PC-3 (cell line): ENCODE data around the gene HMGA1. TPM values are rescaled to one million over a fixed set of nuclear protein-coding genes. Genes with fewer than 3 reads are reported as not detected.

Experiments
- ATAC-seq: fragments of 200-7000 bp; cut with Tn5 transposase; 2 replicates; pipeline ENCODE4 v1.9.1; 2020; ENCODE audit warnings: mild to moderate bottlenecking, moderate library complexity
- BruUV-seq: library from RNA; stranded (reverse); fragments of 400-500 nt; replicated peaks from 2 replicates; lab custom pipeline; 2021; lab: Mats Ljungman, UMichigan
- CTCF ChIA-PET: fragments of 300-600 bp; sonication (Branson Sonifier 250); formaldehyde crosslinking; loops from one replicate; lab custom pipeline; 2022; ENCODE audit warnings: antibody characterized with exemption; lab: Charles Lee
- POLR2A ChIA-PET: fragments of 300-600 bp; sonication (Branson Sonifier 250); formaldehyde crosslinking; loops from one replicate; lab custom pipeline; 2022; ENCODE audit warnings: antibody characterized with exemption; ENCODE audit not compliant: unreplicated experiment; lab: Charles Lee
- DNase-seq: peaks from one replicate; pipeline ENCODE4 v3.0.0-alpha.2; 2015
- H2AFZ ChIP-seq: fragments of 300-600 bp; sonication (generic); 2 replicates; pipeline ENCODE4 v1.6.0; 2016; ENCODE audit warnings: antibody characterized with exemption, low read length
- H3F3A ChIP-seq: fragments of 300-600 bp; sonication (generic); one replicate; pipeline ENCODE4 v1.6.0; 2017; ENCODE audit warnings: antibody characterized with exemption, low read length, control low read depth, mild to moderate bottlenecking; ENCODE audit not compliant: unreplicated experiment
- H3K27ac ChIP-seq: fragments of 300-600 bp; sonication (generic); 2 replicates; pipeline ENCODE4 v1.5.1; 2016; ENCODE audit warnings: mild to moderate bottlenecking, low read length
- H3K27me3 ChIP-seq: fragments of 300-600 bp; sonication (generic); 2 replicates; pipeline ENCODE4 v1.6.1; 2016; ENCODE audit warnings: low read length, mixed read lengths
- H3K36me3 ChIP-seq: fragments of 300-600 bp; sonication (generic); 2 replicates; pipeline ENCODE4 v1.6.1; 2016; ENCODE audit warnings: low read depth, mixed run types, low read length, mixed read lengths
- H3K4me1 ChIP-seq: fragments of 300-600 bp; sonication (generic); 2 replicates; pipeline ENCODE4 v1.5.1; 2016; ENCODE audit warnings: low read length; ENCODE audit not compliant: insufficient read depth
- H3K4me2 ChIP-seq: fragments of 300-600 bp; sonication (generic); 2 replicates; pipeline ENCODE4 v1.6.0; 2016; ENCODE audit warnings: low read length
- H3K4me3 ChIP-seq: fragments of 300-600 bp; sonication (generic); 2 replicates; pipeline ENCODE4 v1.5.1; 2016; ENCODE audit warnings: mild to moderate bottlenecking, low read length, mixed read lengths
- H3K79me2 ChIP-seq: fragments of 300-600 bp; sonication (generic); 2 replicates; pipeline ENCODE4 v1.6.1; 2017; ENCODE audit warnings: low read length, mixed read lengths
- H3K9ac ChIP-seq: fragments of 300-600 bp; sonication (generic); 2 replicates; pipeline ENCODE4 v1.6.0; 2016; ENCODE audit warnings: mild to moderate bottlenecking, low read length
- H3K9me2 ChIP-seq: fragments of 300-600 bp; sonication (generic); replicated peaks from 2 replicates; pipeline ENCODE4 v1.6.1; 2016; ENCODE audit warnings: mixed run types, low read length, mixed read lengths
- H3K9me3 ChIP-seq: fragments of 300-600 bp; sonication (generic); 2 replicates; pipeline ENCODE4 v1.6.1; 2016; ENCODE audit warnings: low read length, mixed read lengths
- H4K20me1 ChIP-seq: fragments of 300-600 bp; sonication (generic); 2 replicates; pipeline ENCODE4 v1.6.1; 2016; ENCODE audit warnings: low read length, mixed read lengths
- CTCF ChIP-seq: fragments of 300-600 bp; sonication (generic); conservative IDR thresholded peaks from 2 replicates; pipeline ENCODE4 v1.5.1; 2017; ENCODE audit warnings: antibody characterized with exemption, low read depth, mild to moderate bottlenecking, low read length
- EZH2 ChIP-seq: fragments of 300-600 bp; sonication (generic); IDR thresholded peaks from one replicate; pipeline ENCODE4 v1.6.1; 2017; ENCODE audit warnings: antibody characterized with exemption, mild to moderate bottlenecking, low read length; ENCODE audit not compliant: unreplicated experiment
- EZH2phosphoT487 ChIP-seq: fragments of 300-600 bp; sonication (generic); IDR thresholded peaks from 2 replicates; pipeline ENCODE4 v1.6.1; 2018; ENCODE audit warnings: mild to moderate bottlenecking, antibody characterized with exemption, low read length, borderline replicate concordance
- intact Hi-C: fragments of 100-400 bp; cut with micrococcal nuclease; formaldehyde crosslinking; loops from 2 replicates; pipeline ENCODE4 v1.9.0; 2023
- total RNA-seq: library from RNA; depleted of rRNA; stranded (reverse); fragments of >200 nt; gene quantifications from 2 replicates; pipeline ENCODE4 v1.2.3, GENCODE V29; 2014

HMGA1 gene
- total RNA-seq, 1 experiment from 2014 or later: 1,115 TPM

DNA sequence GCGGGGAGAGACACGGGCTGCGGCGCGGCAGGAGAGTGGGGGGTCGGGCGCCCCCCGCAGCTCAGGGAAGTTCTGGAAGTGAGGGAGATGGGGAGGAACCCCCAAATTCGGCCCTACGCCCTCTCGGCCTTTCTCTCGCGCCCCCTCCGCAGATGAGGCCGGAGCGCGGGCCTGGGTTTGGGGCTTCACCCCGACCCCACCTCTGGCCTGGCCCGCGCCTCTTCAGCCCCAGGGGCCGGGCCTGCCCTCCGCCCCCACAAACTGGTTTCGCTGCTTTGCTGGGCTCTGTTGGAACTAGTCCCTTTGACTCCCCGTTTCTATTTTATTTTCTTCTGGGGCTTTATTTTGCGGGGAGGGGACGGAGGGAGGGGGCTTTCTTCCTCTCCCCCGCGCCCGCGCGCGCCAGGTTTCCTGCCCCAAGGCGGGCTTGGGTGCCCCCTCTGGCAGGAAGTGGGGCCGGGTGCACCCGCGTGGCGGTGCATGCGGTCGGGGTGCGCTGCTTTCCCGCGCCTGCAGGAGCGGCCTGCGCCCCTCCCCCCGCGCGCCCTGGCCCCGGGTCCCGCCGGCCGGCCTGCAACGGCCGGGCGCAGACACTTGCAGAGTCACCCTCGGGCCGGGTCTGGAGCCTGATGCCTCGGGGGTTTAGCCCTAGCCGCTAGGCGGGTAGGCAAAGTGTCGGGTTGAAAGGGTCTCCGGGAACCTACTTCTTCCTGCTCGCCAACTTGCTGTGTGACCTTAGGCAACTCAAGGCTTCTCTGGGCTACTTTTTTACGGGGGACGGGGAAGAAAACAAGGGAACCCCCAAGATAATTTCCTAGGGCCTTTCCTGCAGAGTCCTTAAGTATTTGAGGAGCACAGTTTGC is 1.3 kb downstream of the HMGA1 start:
- ChIA-PET CTCF (no interaction called here), POLR2A (no interaction called here)
- Histone ChIP-seq H3K27me3 (no peaks in the 10 kb centered on the region), H3K9me2 (no peaks in the 10 kb centered on the region), H3K27ac (peak overlapping the region; percentile 75), H3K4me1 (peaks cover 58% of the 10 kb centered on the region), H2AFZ (peak overlapping the region; percentile 49), H3K9ac (peak overlapping the region; percentile 95), H4K20me1 (peaks cover 48% of the 10 kb centered on the region), H3K4me3 (peak overlapping the region; percentile 94), H3K4me2 (peak overlapping the region; percentile 99), H3F3A (peaks cover 25% of the 10 kb centered on the region), H3K36me3 (peaks cover 45% of the 10 kb centered on the region), H3K79me2 (peaks cover 57% of the 10 kb centered on the region), H3K9me3 (no peaks in the 10 kb centered on the region)
- TF ChIP-seq EZH2phosphoT487 (no peak), EZH2 (no peak), CTCF (peak; percentile 30; the same call in 1 of the 2 replicates)
- no TSS peak for BruUV-seq
- peak; percentile 55 for DNase-seq
- no peak for ATAC-seq
- intact Hi-C loops: no loop called here

DNA sequence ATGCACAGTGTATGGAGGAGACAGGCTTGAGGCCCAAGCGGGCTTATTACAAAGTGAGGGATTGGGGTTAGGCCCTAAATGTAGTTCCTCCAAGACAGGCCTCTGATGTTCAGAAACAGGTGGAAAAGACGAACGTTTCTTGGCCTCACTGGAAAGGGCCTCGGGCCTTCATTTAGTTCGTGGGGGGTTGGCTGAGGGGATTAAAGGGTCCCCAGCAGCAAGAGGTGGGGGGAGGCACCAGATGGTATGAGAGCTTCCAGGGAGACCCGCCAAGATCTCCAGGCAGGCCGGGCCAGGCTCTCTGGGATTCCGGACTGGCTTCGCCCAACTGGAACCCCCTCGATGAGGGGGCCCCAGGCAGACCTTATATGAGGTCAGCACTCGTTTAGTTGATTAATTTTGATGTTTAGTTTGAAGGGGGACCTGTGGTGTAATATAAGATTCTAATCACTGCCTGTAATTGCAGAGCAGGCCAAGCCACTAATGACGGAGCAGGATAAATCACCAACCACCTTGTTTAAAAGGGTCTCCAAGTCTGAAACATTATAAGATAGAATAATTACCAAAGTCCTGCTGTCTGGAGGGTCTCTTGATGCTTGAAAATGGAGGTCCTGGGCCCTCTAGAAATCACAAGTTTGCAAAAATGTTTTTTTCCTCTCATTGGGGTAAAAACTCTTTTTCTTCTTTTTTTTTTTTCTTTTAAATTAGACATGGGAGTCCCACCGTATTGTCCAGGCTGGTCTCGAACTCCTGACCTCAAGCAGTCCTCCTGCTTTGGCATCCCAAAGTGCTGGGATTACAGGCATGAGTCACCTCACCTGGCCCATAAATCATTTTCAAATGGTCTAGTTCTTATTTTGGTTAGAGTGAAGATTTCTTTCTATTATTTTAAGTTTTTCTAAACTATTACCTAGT is 2.2 kb downstream of the HMGA1 start:
- DNase-seq: peak; percentile 33
- no peaks in the 10 kb centered on the region for H3K9me3 ChIP-seq
- H3K27me3 ChIP-seq: no peaks in the 10 kb centered on the region
- peak overlapping the region; percentile 95 for H3K9ac ChIP-seq
- H3F3A ChIP-seq: peaks cover 34% of the 10 kb centered on the region
- TF ChIP-seq EZH2phosphoT487 (no peak), CTCF (no peak), EZH2 (no peak)
- peaks cover 50% of the 10 kb centered on the region for H3K36me3 ChIP-seq
- H3K4me1 ChIP-seq: peaks cover 67% of the 10 kb centered on the region
- intact Hi-C loops: no loop called here
- CTCF ChIA-PET: no interaction called here
- peaks cover 48% of the 10 kb centered on the region for H4K20me1 ChIP-seq
- BruUV-seq: TSS peak; percentile 33
- H3K4me2 ChIP-seq: peak overlapping the region; percentile 99
- H3K27ac ChIP-seq: peak overlapping the region; percentile 75
- peaks cover 57% of the 10 kb centered on the region for H3K79me2 ChIP-seq
- no peaks in the 10 kb centered on the region for H3K9me2 ChIP-seq
- H3K4me3 ChIP-seq: peak overlapping the region; percentile 94
- POLR2A ChIA-PET: no interaction called here
- no peak for ATAC-seq
- peak overlapping the region; percentile 49; the same call in 1 of the 2 replicates for H2AFZ ChIP-seq
